Activated CD8-positive, alpha-beta T cell treated with anti-CD3 and anti-CD28 coated beads, Interleukin-2, amount 10 ng/mL, durations not matched to agents 7 days and 5 days (primary cell): ENCODE measurements around the gene CHCHD5. TPM values are rescaled to one million over a fixed set of nuclear protein-coding genes. Genes with fewer than 3 reads are reported as not detected.
A peak's percentile ranks its signal among the peaks of the same experiment; 100 is the strongest.
"Not testable (repeated sequence)": the region's sequence is repeated elsewhere in the genome, so short reads cannot be mapped to it uniquely, and the experiment has no call there.

Experiments
- ATAC-seq: fragments of 150-1000 bp; cut with Tn5 transposase; one replicate; pipeline ENCODE4 v1.10.0; 2021; ENCODE audit warnings: moderate library complexity
- CTCF ChIA-PET: fragments of 350-600 bp; sonication (Branson Sonifier 250); formaldehyde crosslinking; loops from one replicate; lab custom pipeline; 2021; ENCODE audit warnings: antibody characterized with exemption; lab: Charles Lee
- POLR2A ChIA-PET: fragments of 350-600 bp; sonication (Branson Sonifier 250); formaldehyde crosslinking; loops from one replicate; lab custom pipeline; 2021; ENCODE audit warnings: antibody characterized with exemption; lab: Charles Lee
- DNase-seq: peaks from one replicate; pipeline ENCODE4 v3.0.0-alpha.2; 2020
- H3K27ac Mint-ChIP-seq: one replicate; pipeline ENCODE4 v1.8.0; 2021; ENCODE audit warnings: mild to moderate bottlenecking, mixed read lengths
- H3K27me3 Mint-ChIP-seq: one replicate; pipeline ENCODE4 v1.8.0; 2021; ENCODE audit warnings: low read depth, mixed read lengths
- H3K36me3 Mint-ChIP-seq: one replicate; pipeline ENCODE4 v1.8.0; 2021; ENCODE audit warnings: low read depth, mixed read lengths
- H3K4me1 Mint-ChIP-seq: one replicate; pipeline ENCODE4 v1.8.0; 2021; ENCODE audit warnings: low read depth, mixed read lengths
- H3K4me3 Mint-ChIP-seq: one replicate; pipeline ENCODE4 v1.8.0; 2021; ENCODE audit warnings: mild to moderate bottlenecking, mixed read lengths
- H3K9me3 Mint-ChIP-seq: one replicate; pipeline ENCODE4 v1.8.0; 2022; ENCODE audit warnings: mixed read lengths; ENCODE audit not compliant: insufficient read depth
- total RNA-seq, 2 experiments: library from RNA; stranded (reverse); gene quantifications; one replicate each; pipeline ENCODE4 v1.2.3, GENCODE V29; 2021

CHCHD5 gene, protein sequence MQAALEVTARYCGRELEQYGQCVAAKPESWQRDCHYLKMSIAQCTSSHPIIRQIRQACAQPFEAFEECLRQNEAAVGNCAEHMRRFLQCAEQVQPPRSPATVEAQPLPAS
- total RNA-seq = 10 to 100 TPM; 32.4 to 35.4 TPM

DNA sequence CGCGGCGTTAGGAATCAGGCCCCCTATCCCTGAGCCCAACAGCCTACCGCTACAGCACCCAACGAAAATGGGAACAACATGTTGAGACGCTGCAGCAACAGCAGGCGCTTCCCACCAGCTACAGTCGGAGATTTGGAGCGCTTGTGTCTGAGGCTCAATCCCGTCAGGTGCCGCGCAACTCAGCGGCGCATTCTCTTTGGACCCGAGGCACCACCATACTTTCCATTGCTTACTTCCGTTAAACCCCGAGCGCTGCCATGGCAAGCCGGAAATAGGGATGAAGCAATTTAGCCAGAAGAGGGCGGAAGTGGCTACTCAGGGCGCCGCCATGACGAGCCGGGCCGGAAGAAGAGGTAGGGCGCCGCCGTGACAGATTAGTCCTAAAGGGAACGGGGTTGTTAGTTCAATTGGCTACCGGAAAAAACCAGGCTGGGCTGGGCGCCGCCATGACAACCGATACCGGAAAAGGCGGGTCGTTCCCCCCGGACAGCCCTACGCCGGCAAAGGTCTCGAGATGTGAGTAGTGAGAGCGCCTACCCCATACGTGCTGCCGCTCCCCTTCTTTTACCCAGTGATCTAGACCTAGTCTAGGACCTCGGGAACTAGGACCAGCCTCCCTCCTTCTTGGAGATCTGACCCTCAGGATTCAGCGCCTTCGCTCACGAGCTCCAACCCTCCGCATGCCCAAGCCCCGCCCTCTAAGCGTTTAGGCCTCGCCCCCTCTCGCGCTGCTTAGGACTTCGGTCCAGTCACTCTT, at the start of gene CHCHD5:
CHCHD5 (plus strand) TSS at position 476 of the 757 bp plus-strand sequence; CDS start at position 515, 39 bp downstream.
- ChIA-PET POLR2A (interaction anchor here (0.8 to 2.0 kb wide), 13 partner anchors 9 to 123 kb away, joined by 3 to 8 read pairs (median 4); no protein-coding TSS in a partner anchor), CTCF (interaction anchor here (0.8 to 3.2 kb wide), 15 partner anchors 10 to 529 kb away, joined by 3 to 24 read pairs (median 5); partner anchors contain the start of gene TMEM87B)
- DNase-seq (peak; percentile 98), ATAC-seq (peak; percentile 92)
- peak within 1 kb of the TSS; percentile 95 for H3K4me3 Mint-ChIP-seq
- no peaks in the 10 kb centered on the region for H3K9me3 Mint-ChIP-seq
- H3K4me1 Mint-ChIP-seq = peaks cover 29% of the 10 kb centered on the region
- peak within 1 kb of the TSS; percentile 99 for H3K27ac Mint-ChIP-seq
- peaks cover 23% of the 10 kb centered on the region for H3K36me3 Mint-ChIP-seq
- no peaks in the 10 kb centered on the region for H3K27me3 Mint-ChIP-seq

DNA sequence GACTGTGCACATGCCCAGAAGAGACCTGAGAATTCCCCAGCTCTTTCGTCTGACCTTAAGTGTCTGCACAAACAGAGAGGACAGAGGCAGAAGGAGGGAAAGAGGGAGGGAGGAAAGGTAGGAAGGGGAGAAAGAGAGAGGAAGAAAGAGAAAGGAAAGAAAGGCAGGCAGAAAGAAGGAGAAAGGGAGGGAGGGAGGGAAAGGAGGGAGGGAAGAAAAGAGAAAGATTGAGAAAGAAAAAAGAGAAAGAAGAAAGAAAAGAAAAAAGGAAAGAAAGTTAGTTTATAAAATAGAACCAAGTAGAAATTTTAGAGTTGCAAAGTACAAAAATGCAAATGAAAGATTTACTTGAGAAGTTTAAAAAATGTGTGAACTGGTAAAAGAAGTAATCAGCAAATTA, 49.6 kb upstream of the CHCHD5 start:
- CTCF ChIA-PET = interaction anchor here (1.3 kb wide), 1 partner anchor 11 kb away, joined by 3 read pairs; no protein-coding TSS in a partner anchor
- POLR2A ChIA-PET = no interaction called here
- no peaks in the 10 kb centered on the region for H3K9me3 Mint-ChIP-seq
- H3K36me3 Mint-ChIP-seq = peaks cover 22% of the 10 kb centered on the region
- no peaks in the 10 kb centered on the region for H3K4me1 Mint-ChIP-seq
- H3K4me3 Mint-ChIP-seq = no peak overlapping the region
- H3K27me3 Mint-ChIP-seq = no peaks in the 10 kb centered on the region
- H3K27ac Mint-ChIP-seq = no peak overlapping the region
- no peak for DNase-seq
- ATAC-seq = no peak

DNA sequence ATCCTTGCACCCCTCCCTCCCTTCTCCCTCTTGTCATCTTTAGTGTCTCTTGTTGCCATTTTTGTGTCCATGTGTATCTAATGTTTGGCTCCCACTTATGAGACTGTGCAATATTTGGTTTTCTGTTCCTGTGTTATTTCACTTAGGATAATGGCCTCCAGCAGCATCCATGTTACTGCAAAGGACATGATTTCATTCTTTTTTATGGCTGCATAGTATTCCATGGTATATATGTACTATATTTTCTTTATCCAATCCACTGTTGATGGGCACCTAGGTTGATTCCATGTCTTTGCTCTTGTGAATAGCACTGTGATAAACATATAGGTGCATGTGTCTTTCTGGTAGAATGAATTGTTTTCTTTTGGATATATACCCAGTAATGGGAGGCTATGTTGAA, 47.7 kb upstream of the CHCHD5 start:
- H3K4me1 Mint-ChIP-seq = peaks cover 12% of the 10 kb centered on the region
- H3K27ac Mint-ChIP-seq, DNase-seq, ATAC-seq, POLR2A ChIA-PET, H3K9me3 Mint-ChIP-seq, H3K27me3 Mint-ChIP-seq, H3K4me3 Mint-ChIP-seq: not testable (repeated sequence)
- CTCF ChIA-PET = interaction anchor here (1.6 kb wide), 1 partner anchor 56 kb away, joined by 5 read pairs; no protein-coding TSS in a partner anchor
- H3K36me3 Mint-ChIP-seq = peaks cover 17% of the 10 kb centered on the region

DNA sequence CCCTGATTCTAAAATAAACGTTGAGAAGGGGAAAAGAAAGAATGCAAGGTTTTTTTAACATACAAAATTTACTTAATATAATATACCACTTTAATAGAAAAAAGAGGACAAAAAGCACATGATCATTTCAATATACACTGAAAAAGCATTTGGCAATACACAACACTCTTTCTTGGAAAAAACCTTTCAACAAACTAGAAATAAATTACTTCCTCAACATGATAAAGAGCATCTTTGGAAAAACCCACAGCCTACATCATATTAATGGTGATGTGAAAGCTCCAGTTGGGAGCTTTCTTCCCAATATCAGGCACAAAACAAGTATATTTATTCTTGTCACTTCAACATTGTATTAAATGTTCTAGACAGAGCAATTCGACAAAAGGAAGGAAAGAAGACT, 45.1 kb upstream of the CHCHD5 start:
- Mint-ChIP-seq H3K27me3 (no peaks in the 10 kb centered on the region), H3K36me3 (peaks cover 4% of the 10 kb centered on the region), H3K9me3 (no peaks in the 10 kb centered on the region), H3K4me3 (no peak overlapping the region), H3K27ac (no peak overlapping the region), H3K4me1 (peaks cover 12% of the 10 kb centered on the region)
- ChIA-PET CTCF (interaction anchor here (1.2 kb wide), 1 partner anchor 46 kb away, joined by 3 read pairs; no protein-coding TSS in a partner anchor), POLR2A (no interaction called here)
- ATAC-seq = no peak
- DNase-seq = no peak

DNA sequence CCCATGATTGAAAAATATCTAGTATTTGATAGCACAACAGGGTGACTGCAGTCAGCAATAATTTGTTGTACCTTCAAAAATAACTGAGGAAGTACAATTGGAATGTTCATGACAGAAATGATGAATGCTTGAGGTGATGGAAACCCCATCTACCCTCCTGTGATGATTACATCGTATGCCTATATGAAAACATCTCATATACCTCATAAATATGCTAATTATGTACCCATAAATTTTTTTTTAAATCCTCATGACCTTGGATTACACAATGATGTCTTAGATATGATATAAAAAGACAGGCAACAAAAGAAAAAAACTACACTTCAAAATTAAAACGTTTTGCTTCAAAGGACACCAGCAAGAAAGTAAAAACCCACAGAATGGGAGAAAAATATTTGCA, 43.5 kb upstream of the CHCHD5 start:
- H3K27ac Mint-ChIP-seq = no peak overlapping the region
- H3K9me3 Mint-ChIP-seq = no peaks in the 10 kb centered on the region
- peaks cover 19% of the 10 kb centered on the region for H3K4me1 Mint-ChIP-seq
- no peaks in the 10 kb centered on the region for H3K27me3 Mint-ChIP-seq
- peaks cover 4% of the 10 kb centered on the region for H3K36me3 Mint-ChIP-seq
- ATAC-seq = no peak
- H3K4me3 Mint-ChIP-seq = no peak overlapping the region
- POLR2A ChIA-PET = no interaction called here
- CTCF ChIA-PET = interaction anchor here (0.8 to 1.4 kb wide), 2 partner anchors 43 to 60 kb away, joined by 3 to 4 read pairs; no protein-coding TSS in a partner anchor
- no peak for DNase-seq

DNA sequence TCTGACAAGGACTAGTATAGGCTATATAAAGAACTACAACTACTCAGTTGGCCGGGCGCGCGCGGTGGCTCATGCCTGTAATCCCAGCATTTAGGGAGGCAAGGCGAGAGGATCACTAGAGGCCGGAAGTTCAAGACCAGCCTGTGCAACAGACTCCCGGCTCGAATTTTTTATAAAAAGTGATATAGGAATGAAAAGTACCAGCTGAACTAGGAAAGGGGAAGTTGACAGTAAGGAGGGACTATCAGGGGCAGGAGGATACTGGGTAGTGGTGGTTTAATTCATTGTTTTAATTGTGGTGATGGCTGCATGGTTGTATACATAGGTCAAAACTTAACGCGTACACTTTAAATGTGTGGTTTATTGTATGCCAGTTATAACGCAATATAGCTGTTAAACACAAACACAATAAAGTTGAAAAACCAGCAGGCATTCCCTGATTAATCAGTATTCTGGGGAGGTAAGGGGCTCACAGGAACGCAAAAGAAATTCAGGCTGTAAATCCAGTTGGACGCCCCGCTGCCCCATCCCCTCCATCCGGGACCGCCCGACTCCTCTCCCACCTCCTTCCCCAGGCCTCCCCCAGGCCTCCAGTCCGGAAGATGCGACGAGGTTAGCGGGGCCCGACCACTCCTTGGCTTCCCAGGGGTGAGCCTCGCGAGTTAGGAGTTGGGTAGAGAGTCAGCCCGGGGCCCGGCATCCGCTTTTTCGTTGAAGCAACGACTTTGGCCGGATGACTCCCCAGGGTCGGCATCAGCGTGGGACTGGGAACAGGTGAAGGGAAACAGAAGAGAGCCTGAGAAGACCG, 42.9 kb upstream of the CHCHD5 start:
- CTCF ChIA-PET = interaction anchor here (0.8 to 1.4 kb wide), 3 partner anchors 10 to 61 kb away, joined by 3 to 6 read pairs (median 4); no protein-coding TSS in a partner anchor
- peak; percentile 80 for ATAC-seq

DNA sequence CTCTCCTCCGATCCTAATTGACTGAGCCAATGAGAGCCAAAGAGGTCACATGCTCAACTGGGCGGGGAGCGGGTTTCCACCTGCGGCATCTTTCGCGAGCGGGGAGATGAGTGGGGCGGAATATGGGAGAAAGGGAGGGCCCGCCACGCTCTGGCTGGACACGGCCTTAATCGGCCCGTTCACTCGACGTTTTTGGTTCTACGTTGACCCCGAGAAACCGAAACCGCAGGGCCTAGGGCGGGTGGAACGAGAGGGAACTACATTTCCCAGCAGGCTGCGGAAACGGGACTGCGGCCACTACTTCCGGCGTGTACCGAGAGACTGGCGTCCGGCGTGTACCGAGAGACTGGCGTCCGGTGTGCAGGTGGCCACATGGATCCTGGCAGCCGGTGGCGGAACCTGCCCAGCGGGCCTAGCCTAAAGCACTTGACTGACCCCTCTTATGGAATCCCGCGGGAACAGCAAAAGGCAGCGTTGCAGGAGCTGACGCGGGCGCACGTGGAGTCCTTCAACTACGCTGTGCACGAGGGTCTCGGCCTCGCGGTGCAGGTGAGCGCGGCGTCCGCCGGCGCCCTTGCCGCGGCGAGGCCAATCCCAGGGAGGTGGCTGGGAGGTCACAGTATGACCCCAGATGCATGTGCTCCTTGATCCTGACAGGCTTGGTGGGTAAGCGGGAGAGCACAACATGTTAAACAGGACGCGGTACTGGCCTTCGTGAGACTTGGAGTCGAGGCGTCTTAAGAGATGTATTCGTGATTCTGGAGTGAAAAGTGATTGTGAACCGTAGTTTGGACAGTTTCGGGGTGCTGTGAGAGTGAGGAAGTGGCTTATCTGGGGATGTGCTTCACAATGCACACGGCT, 42.1 kb upstream of the CHCHD5 start, which contains the start of gene POLR1B:
POLR1B (plus strand) TSS at position 343 of the 861 bp plus-strand sequence; CDS start at position 373, 30 bp downstream.
- POLR2A ChIA-PET = interaction anchor here (0.6 to 1.5 kb wide), 3 partner anchors 22 to 264 kb away, joined by 3 to 5 read pairs (median 3); no protein-coding TSS in a partner anchor

More for the DNA sequence above, 42.9 kb upstream of the CHCHD5 start:
- Mint-ChIP-seq H3K9me3 (no peaks in the 10 kb centered on the region), H3K4me1 (peaks cover 19% of the 10 kb centered on the region), H3K36me3 (peaks cover 7% of the 10 kb centered on the region), H3K4me3 (no peak overlapping the region), H3K27me3 (no peaks in the 10 kb centered on the region), H3K27ac (no peak overlapping the region)
- POLR2A ChIA-PET = interaction anchor here (1.5 kb wide), 1 partner anchor 44 kb away, joined by 3 read pairs; no protein-coding TSS in a partner anchor
- peak; percentile 80 for DNase-seq

DNA sequence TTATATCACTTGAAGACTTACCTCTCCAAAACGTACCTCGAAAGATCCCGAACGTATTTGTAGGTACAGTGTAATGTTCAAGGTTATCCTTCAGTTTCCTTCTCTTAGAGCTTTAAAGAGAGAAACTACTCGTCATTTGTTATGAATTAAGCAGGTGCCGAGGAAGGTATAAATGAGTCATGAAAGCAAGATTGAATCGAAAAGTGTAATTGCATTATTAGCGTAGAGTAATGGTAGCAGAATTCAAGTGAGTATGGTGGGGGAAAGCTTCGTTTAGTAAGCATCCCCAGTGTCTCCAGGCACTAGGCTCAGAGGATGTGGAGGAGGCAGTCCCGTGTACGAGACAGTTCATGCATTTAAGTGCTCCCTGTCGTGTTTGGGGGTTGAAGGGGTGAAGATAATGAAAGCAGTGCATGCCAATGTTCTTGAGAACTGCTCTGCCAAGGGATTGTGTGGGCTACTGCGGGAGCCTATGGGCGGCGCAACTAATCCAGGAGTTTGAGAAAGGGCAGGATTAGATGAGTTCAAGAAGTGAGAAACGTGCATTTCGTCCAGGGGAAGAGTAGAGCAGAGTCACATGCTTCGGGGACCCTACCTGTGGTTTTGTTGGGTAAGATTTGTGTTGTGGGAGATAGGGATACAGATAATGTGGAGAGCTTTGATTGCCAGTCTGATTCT, 41.3 kb upstream of the CHCHD5 start:
- H3K4me1 Mint-ChIP-seq = peaks cover 27% of the 10 kb centered on the region
- ChIA-PET CTCF (interaction anchor here (0.6 to 1.6 kb wide), 2 partner anchors 40 to 183 kb away, joined by 3 to 6 read pairs; no protein-coding TSS in a partner anchor), POLR2A (interaction anchor here (0.5 to 3.0 kb wide), 6 partner anchors 9 to 329 kb away, joined by 3 to 8 read pairs (median 3); partner anchors contain the start of gene CHCHD5)
- H3K27me3 Mint-ChIP-seq = no peaks in the 10 kb centered on the region
- DNase-seq (peak; percentile 36), ATAC-seq (peak; percentile 5)
- H3K9me3 Mint-ChIP-seq = no peaks in the 10 kb centered on the region
- H3K36me3 Mint-ChIP-seq = peaks cover 13% of the 10 kb centered on the region
- no peak overlapping the region for H3K4me3 Mint-ChIP-seq
- H3K27ac Mint-ChIP-seq = no peak overlapping the region

More for the DNA sequence above, 42.1 kb upstream of the CHCHD5 start, which contains the start of gene POLR1B:
- peak; percentile 86 for DNase-seq
- peak; percentile 84 for ATAC-seq
- no peaks in the 10 kb centered on the region for H3K27me3 Mint-ChIP-seq
- H3K4me3 Mint-ChIP-seq = no peak within 1 kb of the TSS
- no peaks in the 10 kb centered on the region for H3K9me3 Mint-ChIP-seq
- H3K36me3 Mint-ChIP-seq = peaks cover 8% of the 10 kb centered on the region
- no peak within 1 kb of the TSS for H3K27ac Mint-ChIP-seq
- peaks cover 21% of the 10 kb centered on the region for H3K4me1 Mint-ChIP-seq
- CTCF ChIA-PET = interaction anchor here (0.8 to 1.6 kb wide), 3 partner anchors 10 to 41 kb away, joined by 4 to 6 read pairs (median 6); no protein-coding TSS in a partner anchor

DNA sequence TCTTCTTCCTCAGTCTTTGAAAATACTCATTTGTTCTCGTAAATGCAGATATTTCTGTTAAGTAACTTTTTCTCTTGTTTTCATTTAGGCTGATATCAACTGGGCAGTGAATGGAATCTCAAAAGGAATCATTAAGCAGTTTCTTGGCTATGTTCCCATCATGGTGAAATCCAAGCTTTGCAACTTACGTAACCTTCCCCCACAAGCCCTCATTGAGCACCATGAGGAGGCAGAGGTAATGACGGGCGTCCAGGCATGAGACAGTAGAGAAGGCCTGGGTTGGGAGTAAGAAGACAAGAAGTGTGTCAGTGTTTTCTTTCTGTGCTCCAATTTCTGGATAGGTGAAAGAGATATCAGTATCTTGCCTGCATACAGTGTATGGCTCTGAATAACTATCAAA, 37.1 kb upstream of the CHCHD5 start:
- DNase-seq (no peak), ATAC-seq (no peak)
- ChIA-PET CTCF (interaction anchor here (1.1 to 1.7 kb wide), 2 partner anchors 63 to 67 kb away, joined by 3 to 8 read pairs; no protein-coding TSS in a partner anchor), POLR2A (interaction anchor here (1.3 kb wide), 1 partner anchor 37 kb away, joined by 4 read pairs; the partner anchor contains the start of gene CHCHD5)
- Mint-ChIP-seq H3K36me3 (peaks cover 37% of the 10 kb centered on the region), H3K9me3 (no peaks in the 10 kb centered on the region), H3K27ac (no peak overlapping the region), H3K4me1 (peaks cover 17% of the 10 kb centered on the region), H3K27me3 (no peaks in the 10 kb centered on the region), H3K4me3 (no peak overlapping the region)

DNA sequence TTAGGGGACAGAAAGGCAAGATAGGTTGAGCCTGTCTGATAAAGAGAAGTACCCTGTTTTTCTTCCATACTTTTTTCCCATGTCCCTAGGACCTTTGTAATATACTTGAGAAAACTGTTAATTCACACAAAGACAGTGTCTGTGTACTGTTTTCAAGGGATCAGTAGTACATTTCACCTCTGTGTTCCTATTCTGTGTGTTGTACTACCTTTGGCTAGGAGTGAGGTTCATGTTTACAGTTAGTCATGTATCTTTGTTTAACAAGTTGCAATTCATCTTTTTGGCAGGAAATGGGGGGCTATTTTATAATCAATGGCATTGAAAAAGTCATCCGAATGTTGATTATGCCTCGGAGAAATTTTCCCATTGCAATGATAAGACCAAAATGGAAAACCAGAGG, 35.4 kb upstream of the CHCHD5 start:
- no peak overlapping the region for H3K4me3 Mint-ChIP-seq
- ChIA-PET CTCF (interaction anchor here (1.7 kb wide), 1 partner anchor 68 kb away, joined by 8 read pairs; no protein-coding TSS in a partner anchor), POLR2A (no interaction called here)
- no peak for ATAC-seq
- no peaks in the 10 kb centered on the region for H3K9me3 Mint-ChIP-seq
- no peaks in the 10 kb centered on the region for H3K27me3 Mint-ChIP-seq
- H3K36me3 Mint-ChIP-seq = peaks cover 51% of the 10 kb centered on the region
- H3K4me1 Mint-ChIP-seq = peaks cover 17% of the 10 kb centered on the region
- H3K27ac Mint-ChIP-seq = no peak overlapping the region
- DNase-seq = no peak
